ENCODE results near the gene JPH3.
"Not testable (repeated sequence)": the region's sequence is repeated elsewhere in the genome, so short reads cannot be mapped to it uniquely, and the experiment has no call there.

The JPH3 gene

GRCh38 chr16:87575027-87575804 is 27.1 kb upstream of the JPH3 start:
- no peak for DNase-seq

- no peak for DNase-seq
These were observed 26.1 kb upstream of the JPH3 start for GRCh38 chr16:87576171-87576570.

- not testable (repeated sequence) for DNase-seq
These were observed 24.0 kb upstream of the JPH3 start for GRCh38 chr16:87578142-87578930.

- no peak for DNase-seq
These were observed 22.6 kb upstream of the JPH3 start for GRCh38 chr16:87579691-87580090.

- no peak for DNase-seq
These were observed 21.4 kb upstream of the JPH3 start for GRCh38 chr16:87580855-87581261.

GRCh38 chr16:87581857-87582215 is 20.5 kb upstream of the JPH3 start:
- no peak for DNase-seq

- no peak for DNase-seq
These were observed 19.9 kb upstream of the JPH3 start for GRCh38 chr16:87582216-87582965.

- DNase-seq = no peak
These were observed 19.4 kb upstream of the JPH3 start for GRCh38 chr16:87582966-87583325.

- DNase-seq = no peak
These were observed 18.7 kb upstream of the JPH3 start for GRCh38 chr16:87583453-87584131.

GRCh38 chr16:87584271-87584670 is 18.0 kb upstream of the JPH3 start:
- DNase-seq = no peak

GRCh38 chr16:87584975-87585374 is 17.3 kb upstream of the JPH3 start:
- no peak for DNase-seq

GRCh38 chr16:87585442-87586200 is 16.7 kb upstream of the JPH3 start:
- DNase-seq = no peak

GRCh38 chr16:87586201-87586782 is 16.0 kb upstream of the JPH3 start:
- no peak for DNase-seq

- DNase-seq = no peak
These were observed 14.7 kb upstream of the JPH3 start for GRCh38 chr16:87587636-87588035.

GRCh38 chr16:87592018-87592712 is 10.1 kb upstream of the JPH3 start:
- DNase-seq = no peak

GRCh38 chr16:87593710-87594258 is 8.5 kb upstream of the JPH3 start:
- DNase-seq = no peak

- DNase-seq = no peak
These were observed 6.6 kb upstream of the JPH3 start for GRCh38 chr16:87595712-87596111.

- no peak for DNase-seq
These were observed 4.9 kb upstream of the JPH3 start for GRCh38 chr16:87597324-87597830.

GRCh38 chr16:87598431-87598830 is 3.9 kb upstream of the JPH3 start:
- no peak for DNase-seq

GRCh38 chr16:87600246-87600645 is 2.1 kb upstream of the JPH3 start:
- DNase-seq = no peak

Data from stimulated activated CD4-positive, alpha-beta T cell treated with anti-CD3 and anti-CD28 coated beads, Interleukin-2, amount 100 ng/mL, for 48 hours (primary cell).